Stimulated activated CD4-positive, alpha-beta T cell treated with anti-CD3 and anti-CD28 coated beads, TNF-alpha, amount 100 ng/mL, for 4 hours (primary cell): Measurements from ENCODE around the gene UTP20.

Source experiments
- DNase-seq, 3 experiments: peaks; one replicate each; pipeline ENCODE4 v3.0.0-alpha.2; 2020; ENCODE audit warnings: low read depth in 3 of 3

The UTP20 gene

GRCh38 chr12:101436136-101436535 is 156.2 kb downstream of the UTP20 start:
- DNase-seq = no peak
